DMS153 treated with DMSO at 0.1 percent for 48 hours (cell line): ENCODE measurements around the gene TNS3.

Source experiments
- DNase-seq: peaks from one replicate; lab custom pipeline; 2025; ENCODE audit not compliant: unreplicated experiment; lab: John Stamatoyannopoulos, UW

The TNS3 gene

DNA sequence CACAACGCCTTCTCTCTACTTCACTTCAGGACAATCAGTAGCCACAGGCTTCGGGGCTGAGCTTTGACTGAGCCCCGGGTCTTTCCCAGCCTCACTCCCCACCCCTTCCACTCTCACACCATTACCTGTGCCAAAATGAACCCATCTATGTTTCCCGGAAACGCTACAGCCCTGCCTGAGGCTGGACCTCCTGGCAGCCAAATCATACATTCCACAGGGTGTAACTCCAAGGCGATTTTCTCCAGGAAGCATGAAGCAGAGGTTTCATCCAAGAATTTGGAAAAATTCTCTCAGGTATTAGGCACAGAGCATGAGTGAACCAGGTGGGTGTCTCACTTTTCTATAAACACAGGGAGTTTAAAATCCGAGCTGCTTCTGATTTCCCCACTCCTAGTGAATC lies 286.3 kb downstream of the TNS3 start:
- DNase-seq = no peak

DNA sequence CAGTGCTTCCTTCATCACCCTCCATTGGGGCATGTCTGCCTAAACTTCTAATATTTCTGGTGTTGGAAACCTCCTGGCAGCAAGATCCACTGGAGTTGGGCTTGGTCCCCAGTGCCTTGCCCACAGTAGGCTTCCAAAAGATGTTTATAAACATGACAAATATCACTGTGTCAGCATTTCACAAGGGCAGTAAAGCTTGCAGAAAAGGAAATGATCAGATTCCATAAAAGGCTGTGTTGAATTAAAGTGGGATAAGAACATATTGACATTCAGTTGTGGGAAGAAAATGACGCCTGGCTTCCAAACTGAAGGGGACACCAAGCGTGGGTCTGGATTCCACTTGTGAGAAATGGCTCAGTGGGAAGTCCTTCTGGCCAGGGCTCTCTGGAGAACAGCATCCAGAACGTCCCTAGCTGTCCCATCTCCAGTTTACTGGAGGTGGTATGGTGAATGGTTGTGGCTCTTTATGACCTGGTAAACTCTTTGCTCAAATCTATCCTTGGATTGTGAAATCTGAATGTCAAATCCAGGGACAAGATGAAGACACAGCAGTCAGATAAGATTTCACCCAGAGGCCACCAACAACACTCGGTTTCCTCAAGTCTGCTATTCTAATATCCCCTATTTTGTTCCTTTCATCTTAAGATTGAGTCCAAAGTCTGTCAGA lies 287.2 kb downstream of the TNS3 start:
- DNase-seq = no peak

DNA sequence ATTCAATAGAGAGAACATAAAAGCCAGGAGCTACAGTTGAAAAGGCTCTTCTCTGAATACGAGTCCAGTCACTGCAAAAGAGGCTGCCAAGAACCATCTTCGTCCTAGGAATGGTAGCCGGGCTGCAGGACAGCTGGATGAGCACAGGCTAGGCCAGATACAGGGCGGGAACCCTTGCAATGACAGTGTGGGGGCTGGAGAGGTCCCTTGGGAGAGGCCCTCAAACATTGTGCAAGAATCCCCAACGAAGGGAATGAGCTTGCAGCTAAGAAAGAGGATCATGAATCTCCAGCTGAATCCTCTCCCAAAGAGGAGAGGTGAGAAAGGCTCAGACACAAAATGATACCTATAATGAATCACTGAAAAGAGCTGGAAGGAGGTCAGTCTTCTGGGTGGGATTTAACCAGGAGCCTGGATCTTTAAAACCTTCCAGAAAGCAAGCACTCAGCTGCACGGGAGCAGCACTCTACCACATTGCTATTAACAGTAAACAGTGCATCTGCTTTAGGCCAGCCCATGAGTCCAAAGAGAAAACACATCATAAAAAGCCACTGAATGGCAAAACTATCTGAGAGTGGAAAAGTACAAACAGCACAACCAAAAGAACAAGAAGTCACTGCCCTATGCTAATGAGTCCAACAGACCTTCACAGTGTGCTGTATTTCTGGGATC lies 287.9 kb downstream of the TNS3 start:
- DNase-seq = no peak

DNA sequence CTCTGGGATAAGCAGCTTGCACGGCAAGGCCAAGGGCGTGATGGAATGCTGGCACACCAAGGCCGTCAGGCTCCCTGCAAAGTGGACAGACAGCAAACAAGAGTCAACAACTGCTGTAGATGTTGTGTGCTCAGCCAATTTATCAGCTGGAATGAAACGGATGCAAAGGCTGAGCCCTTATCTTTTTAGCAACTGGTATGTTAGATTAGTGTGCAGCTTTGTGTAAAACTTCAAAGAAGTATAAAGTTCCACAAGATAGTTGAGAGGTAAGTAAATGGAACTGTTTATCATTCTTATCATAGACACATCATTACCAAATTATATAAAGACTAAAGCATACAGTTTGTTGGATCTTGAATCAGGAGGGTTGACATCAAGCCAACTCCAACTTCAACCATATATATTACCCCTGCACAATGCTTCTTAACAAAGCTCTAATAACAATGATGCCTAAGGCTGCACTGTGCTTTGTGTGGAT lies 289.0 kb downstream of the TNS3 start:
- no peak for DNase-seq

DNA sequence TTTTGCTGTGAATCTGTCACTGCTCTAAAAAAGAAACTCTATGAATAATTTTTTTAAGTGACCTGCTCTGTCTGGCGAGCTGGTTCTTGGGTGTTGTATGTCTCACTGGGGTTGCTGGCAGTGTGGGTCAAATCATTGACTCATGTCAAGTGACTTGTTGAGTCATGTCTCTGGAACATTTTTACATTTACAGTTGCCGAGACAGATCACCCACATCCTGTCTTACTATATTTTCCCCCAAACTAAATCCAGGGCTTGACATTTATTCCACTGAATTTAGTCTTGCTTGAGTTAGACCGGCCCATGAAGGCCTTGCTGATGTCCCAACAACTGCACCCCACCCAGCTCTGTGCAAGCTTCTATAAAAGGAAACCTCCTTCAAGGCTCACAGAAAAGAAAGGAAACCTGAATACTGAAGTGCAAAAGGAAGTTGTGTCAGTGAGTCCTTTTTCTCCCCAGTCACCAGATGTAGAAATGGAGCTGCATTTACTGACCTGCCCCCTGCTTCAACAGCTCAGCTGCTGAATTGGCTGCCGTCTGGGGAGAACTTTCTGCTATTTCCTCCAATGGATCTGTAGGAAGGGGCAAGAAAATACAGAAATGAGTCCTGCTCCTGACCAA lies 290.3 kb downstream of the TNS3 start:
- DNase-seq = no peak

DNA sequence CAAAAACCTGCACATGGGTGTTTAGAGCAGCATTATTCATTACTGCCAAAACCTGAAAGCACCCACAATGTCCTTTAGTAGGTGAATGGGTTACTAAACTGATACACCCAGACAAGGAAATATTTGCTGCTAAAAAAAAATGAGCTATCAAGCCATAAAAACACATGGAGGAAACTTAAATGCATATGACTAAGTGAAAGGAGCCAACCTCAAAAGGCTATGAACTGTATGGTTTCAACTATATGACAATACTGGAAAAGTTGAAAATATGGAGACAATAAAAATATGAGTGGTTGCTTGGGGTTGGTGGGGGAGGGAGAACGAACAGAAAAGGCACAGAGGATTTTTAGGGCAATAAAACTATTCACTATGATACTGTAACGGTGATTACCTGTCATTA lies 291.0 kb downstream of the TNS3 start:
- DNase-seq = no peak

DNA sequence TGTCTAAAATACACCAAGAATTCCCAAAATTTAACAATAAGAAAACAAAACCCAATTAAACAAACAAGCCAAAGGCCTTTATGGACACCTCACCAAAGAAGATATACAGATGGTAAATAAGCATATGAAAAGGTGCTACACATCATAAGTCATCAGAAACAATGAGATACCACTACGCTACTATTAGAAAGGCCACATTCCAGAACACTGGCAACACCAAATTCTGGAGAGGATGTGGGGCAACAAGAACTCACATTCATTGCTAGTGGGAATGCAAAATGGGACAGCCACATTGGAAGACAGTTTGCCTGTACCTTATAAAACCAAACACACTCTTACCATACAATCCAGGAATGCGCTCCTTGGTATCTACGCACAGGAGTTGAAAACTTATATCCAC lies 291.4 kb downstream of the TNS3 start:
- no peak for DNase-seq

DNA sequence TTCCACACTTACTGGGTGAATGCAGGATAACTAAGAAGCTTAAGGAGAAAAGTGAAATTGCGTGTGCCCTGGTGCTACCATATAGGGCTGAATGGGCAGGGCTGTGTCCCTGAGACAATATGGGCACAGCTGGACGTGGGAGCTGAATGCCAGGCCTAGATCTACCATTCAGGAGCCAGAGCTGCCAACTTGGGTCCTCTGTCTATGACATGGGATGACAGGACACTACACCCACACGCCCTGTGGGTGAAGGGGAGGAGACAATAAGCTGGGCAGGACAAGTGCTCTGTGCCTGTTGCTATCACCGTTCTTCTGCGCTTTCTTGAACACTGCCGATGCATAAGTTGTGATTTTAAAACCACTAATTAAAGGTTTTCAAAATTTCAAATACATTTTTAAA lies 293.9 kb downstream of the TNS3 start:
- DNase-seq = no peak

DNA sequence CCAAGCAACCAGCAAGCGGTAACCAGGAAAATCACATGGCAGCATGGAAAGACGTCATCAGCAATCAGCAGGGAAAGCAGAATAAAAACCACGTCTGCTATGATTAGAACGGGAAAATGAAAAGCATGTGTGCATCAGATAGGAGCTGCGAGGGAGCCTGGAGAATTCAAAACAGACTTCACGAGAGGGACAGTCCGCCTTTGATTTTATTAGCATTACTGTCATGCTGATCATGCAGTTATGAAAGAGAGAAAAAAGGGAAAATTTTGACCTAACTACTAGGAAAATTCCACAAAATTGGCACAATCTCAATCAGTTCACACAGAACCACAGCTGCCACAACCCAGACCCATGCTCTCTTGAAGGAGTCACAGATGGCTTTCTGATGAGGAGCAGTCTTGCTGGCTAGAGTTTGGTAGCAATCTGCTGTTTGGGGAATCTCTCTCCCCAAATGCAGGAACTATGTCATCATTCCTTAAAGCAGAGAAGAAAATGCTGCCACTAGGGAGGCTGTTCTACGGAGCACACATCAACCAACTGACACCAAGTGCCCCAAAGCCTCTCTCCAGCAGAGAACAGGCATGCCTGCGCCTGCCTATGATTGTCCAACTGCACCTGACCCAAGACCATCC lies 295.9 kb downstream of the TNS3 start:
- no peak for DNase-seq

DNA sequence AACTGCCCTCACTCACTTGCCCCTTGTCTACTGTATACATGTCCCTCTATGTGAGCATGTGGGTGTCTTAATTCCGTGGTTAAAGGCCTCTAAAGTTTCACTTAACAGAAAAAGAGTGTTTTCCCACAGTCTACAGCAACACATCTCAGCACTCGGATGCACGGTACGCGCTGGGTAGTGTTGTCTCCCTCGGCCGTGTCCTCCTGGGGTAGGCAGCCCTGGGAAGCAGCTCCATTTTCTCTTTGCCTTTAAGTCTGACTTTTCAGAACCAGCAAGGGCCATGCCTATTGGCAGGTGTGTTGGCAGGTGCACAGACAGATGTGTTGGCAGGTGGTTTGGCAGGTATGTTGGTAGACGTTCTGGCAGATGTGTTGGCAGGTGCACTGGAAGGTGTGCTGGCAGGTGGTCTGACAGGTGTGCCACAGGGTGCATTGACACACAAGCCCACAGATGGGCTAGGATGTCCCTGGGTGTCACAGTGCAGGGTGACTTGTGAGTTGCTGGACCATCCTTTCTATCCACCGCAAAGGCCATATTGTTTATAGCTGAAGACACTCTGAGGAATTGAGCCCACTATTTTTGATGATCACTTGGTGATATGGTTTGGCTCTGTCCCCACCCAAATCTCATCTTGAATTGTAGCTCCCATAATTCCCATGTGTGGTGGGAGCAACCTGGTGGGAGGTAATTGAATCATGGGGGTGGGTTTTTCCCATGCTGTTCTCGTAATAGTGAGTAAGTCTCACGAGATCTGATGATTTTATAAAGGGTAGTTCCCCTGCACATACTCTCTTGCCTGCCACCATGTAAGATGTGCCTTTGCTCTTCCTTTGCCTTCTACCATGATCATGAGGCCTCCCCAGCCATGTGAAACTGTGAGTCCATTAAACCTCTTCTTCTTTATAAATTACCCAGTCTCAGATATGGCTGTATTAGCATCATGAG lies 296.9 kb downstream of the TNS3 start:
- no peak for DNase-seq

DNA sequence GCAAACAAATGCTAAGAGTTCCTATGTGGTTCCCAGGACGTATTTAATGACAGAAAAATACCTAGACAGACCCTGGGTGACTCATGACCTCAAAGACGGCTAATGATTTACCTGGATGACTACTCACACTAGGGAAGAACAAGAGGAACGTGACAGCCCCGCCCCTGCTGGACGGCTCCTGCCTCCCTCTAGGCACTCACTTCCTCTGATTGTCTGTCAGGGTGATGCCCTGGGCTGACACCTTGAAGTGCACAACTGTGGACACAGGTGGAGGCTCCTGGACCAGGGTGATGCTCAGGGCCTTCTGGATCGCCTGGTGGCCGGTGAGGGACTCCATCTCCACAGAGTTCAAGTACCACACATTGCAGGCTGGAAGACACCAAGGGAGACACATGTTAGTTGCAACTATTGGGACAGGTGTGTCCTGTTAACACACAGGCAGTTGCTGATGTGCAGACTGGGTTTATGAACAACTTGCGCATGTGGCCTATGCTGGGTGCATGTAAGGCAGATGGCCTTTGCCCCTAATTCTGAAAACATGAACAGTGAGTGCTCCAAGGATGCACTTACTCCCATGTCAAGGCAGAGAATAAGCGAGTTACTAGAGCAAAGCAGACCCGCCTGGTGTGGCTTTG lies 298.3 kb downstream of the TNS3 start:
- no peak for DNase-seq

DNA sequence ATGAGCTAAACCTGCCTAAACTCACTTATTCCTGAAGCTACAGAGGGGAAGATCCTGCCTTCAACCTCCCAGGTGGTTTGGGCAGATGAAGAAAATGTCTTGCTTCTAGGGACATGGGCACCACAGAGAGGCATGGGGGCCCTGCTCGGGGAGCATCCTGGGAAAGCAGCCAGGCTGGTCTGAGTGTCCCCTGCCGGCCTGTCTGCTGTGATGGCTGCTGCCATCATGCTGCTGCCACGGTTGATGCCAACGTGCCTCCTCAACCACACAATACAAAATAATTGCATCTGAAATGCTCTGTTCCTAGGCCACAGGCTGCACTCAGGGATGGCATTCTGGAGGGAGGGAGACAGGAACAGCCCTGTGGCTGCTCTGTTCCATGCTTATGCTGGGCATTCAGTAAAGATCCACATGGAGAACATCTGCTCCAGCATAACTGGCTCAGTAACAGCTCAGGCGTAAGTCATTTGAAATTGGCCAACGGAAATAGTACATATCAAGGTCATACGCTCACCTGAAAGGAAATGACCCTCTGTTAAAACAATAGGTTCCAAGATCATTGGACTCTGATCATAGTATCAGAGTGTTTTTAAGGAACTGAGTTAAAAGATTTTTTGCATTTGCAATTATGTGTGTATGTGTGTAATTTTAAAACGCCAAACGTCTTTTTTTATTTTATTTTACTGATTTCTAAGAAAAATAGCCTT lies 299.0 kb downstream of the TNS3 start:
- DNase-seq = no peak

DNA sequence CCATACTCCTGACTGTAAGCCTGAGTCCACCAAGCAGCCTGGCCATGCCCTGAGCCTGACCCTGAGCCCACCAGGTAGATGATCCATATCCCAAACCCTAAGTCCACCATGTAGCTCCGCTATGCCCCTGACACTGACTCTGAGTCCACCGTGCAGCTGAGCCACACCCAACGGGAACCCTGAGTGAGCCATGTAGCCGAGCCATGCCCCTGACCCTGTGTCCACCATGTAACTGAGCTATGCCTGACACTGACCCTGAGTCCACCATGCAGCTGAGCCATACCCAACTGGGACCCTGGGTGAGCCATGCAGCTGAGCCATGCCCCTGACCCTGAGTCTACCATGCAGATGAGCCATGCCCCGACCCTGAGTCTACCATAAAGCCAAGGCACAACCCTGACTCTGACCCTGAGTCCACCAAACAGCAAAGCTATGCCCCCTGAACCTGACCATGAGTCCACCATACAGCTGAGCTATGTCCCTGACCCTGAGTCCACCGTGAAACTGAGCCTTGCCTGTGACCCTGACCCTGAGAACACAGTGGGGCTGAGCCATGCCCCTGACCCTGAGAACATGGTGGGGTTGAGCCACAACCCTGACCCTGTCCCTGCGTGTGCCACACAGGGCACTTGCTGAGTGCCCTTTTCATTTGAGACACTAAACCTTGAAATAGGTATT lies 299.8 kb downstream of the TNS3 start:
- no peak for DNase-seq

DNA sequence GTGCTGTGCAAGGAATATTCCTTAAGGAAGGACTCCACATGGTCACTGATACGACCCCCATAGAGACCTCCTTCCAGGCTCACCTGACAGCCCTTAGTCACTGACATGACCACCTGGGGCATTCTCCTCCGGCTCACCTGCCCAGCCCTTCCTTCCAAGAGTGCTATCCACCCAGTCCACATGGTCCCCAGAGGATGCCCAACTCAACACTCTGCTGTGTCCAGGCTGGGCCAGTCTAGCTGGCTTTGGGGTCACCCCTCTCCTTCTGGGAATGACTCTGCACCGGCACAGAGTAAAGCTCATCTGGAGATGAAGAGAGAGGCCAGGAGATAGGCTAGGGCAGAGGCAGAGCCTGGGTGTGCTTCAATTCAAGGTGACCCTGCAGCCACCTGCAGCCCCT lies 300.8 kb downstream of the TNS3 start:
- DNase-seq = no peak

DNA sequence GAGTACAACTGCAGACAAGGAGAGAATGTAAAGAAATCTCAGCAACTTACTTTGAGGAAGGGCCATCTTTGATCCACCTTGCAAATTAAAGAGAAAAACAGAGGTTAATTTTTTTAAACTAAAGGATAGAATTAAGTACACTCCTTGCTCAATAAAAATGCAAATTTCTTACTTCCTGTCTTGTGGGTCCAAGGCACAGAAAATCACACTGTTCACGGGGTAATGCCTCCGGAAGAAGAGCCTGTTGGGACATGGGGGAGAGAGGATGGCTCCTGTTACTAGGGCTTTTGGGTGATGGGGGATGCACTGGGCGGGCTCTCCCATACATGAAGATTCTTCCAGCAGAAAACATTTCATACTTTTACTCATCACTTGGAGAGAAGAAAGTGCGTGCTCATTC lies 301.8 kb downstream of the TNS3 start:
- no peak for DNase-seq

DNA sequence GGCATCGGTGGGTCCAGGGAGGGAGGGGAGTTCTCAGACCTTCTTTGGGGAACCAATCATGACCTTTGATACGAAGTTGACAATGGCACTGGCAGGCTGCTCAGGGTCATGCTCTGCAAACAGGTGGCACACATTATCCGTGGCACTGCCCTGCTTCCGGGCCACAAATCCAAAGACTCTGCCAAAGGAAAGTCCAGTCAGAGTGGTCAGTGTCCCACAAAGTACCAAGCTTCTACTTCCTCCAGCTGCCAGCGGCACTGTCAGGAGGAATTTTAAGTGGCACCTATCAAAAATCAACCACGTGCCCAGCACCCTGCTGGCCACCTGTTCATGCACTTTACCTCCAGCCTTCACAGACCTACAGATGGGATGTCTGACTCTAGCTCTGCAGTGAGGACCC lies 303.9 kb downstream of the TNS3 start:
- DNase-seq = no peak

DNA sequence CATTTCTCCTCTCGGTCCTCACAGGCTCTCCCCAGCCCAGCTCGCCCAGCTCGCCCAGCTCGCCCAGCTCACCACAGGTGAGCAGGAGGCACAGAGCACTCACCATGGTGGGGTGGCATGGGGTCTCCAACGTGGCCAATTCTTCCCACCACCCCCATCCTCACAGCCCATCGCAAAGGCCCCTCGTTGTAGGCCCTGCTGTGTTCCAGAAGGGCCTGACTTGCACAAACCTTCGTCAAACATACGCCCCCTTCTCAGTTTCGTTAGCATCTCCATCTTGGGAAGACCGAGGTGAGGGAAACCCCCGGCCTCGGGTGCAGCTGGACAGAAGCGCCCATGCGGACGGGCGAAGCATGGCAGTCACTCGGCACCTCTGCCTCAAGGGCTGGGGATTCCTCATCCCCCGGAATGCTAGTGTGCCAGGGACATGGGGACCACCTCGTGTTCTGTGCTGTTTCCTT lies 304.6 kb downstream of the TNS3 start:
- DNase-seq = no peak

DNA sequence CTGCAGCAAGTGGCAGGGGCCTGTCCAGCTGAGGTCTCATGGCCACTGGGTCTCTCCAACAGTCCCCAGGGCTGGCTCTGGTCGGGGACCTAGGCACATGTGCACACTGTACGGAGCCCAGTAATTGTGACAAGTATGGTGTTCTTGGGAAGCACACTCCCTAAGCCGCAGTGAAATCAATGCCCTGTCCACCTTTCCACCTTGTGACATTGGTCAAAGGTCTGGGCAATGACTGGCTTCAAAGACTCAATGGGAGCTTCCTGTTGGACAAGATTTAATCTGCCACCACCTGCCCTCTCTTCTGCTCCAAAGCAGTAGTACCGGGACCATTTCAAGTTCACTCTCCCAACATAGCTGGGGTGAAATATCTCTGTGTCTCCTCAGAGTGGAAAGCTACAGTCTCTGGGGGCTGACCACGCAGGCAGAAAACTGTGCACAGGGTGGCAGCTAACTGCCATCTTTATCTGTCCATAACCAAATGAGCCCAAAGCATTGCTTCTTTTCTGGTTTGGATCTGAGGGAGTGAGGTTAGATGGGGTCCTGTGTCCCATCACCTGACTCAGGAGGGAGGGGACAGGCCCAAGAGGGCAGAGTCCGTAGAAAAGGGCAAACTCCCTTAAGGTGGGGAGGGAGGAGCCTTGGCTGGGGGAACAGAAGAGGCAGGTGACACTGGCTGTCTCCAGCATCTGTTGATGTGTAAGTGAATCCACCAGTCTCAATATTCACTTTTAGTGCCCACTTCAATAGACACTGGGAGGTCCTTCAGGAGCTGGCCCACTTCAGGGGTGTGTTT lies 307.7 kb downstream of the TNS3 start:
- DNase-seq = no peak
